DOHH2 (cell line): ENCODE measurements around the gene CNTNAP1.

ENCODE experiments used
- H3F3A ChIP-seq: fragments of 200-600 bp; sonication (generic), shearing (Covaris generic); 2 replicates; pipeline ENCODE4 v1.6.0; 2016; ENCODE audit warnings: antibody characterized with exemption, mild to moderate bottlenecking; ENCODE audit not compliant: control insufficient read depth, insufficient read depth
- H3K27ac ChIP-seq: fragments of 200-600 bp; sonication (generic); 2 replicates; pipeline ENCODE4 v1.5.1; 2014; ENCODE audit warnings: low read depth, mild to moderate bottlenecking, low read length, moderate library complexity
- H3K27me3 ChIP-seq: fragments of 200-600 bp; sonication (generic); 2 replicates; pipeline ENCODE4 v1.6.1; 2014; ENCODE audit warnings: mild to moderate bottlenecking, low read length, mixed read lengths; ENCODE audit not compliant: control insufficient read depth
- H3K36me3 ChIP-seq: fragments of 200-600 bp; sonication (generic); 2 replicates; pipeline ENCODE4 v1.6.1; 2014; ENCODE audit warnings: mild to moderate bottlenecking, low read length, moderate library complexity, mixed read lengths; ENCODE audit not compliant: control insufficient read depth
- H3K4me1 ChIP-seq: fragments of 200-600 bp; sonication (generic); 2 replicates; pipeline ENCODE4 v1.6.1; 2014; ENCODE audit warnings: mild to moderate bottlenecking, low read length, mixed read lengths; ENCODE audit not compliant: control insufficient read depth
- H3K4me2 ChIP-seq: fragments of 200-600 bp; sonication (generic); 2 replicates; pipeline ENCODE4 v1.6.0; 2014; ENCODE audit warnings: mild to moderate bottlenecking, low read length, moderate library complexity
- H3K4me3 ChIP-seq: fragments of 200-600 bp; sonication (generic); 2 replicates; pipeline ENCODE4 v1.5.1; 2014; ENCODE audit warnings: mild to moderate bottlenecking, low read length, mixed read lengths
- H3K79me2 ChIP-seq: fragments of 200-600 bp; sonication (generic); 2 replicates; pipeline ENCODE4 v1.6.1; 2014; ENCODE audit warnings: mild to moderate bottlenecking, low read length, mixed read lengths; ENCODE audit not compliant: control insufficient read depth
- H3K9me2 ChIP-seq: fragments of 200-600 bp; sonication (generic); replicated peaks from 2 replicates; pipeline ENCODE4 v1.6.1; 2014; ENCODE audit warnings: mild to moderate bottlenecking, low read length, mixed read lengths; ENCODE audit not compliant: control insufficient read depth
- H3K9me3 ChIP-seq: fragments of 200-600 bp; sonication (generic); 2 replicates; pipeline ENCODE4 v1.6.1; 2014; ENCODE audit warnings: antibody characterized with exemption, low read length, mixed read lengths; ENCODE audit not compliant: control insufficient read depth, insufficient read depth
- H4K20me1 ChIP-seq: fragments of 200-600 bp; sonication (generic); 2 replicates; pipeline ENCODE4 v1.6.0; 2014; ENCODE audit warnings: low read depth, mild to moderate bottlenecking, antibody characterized with exemption, low read length, moderate library complexity; ENCODE audit not compliant: control insufficient read depth, insufficient read depth
- CTCF ChIP-seq: fragments of 200-600 bp; sonication (generic); IDR thresholded peaks from one replicate; pipeline ENCODE4 v1.5.1; 2014; ENCODE audit warnings: antibody characterized with exemption, mild to moderate bottlenecking, low read depth, low read length; ENCODE audit not compliant: poor library complexity, severe bottlenecking
- EZH2phosphoT487 ChIP-seq: fragments of 200-600 bp; sonication (generic); IDR thresholded peaks from 2 replicates; pipeline ENCODE4 v1.6.1; 2017; ENCODE audit warnings: borderline replicate concordance, mild to moderate bottlenecking, antibody characterized with exemption, low read length, moderate library complexity, mixed read lengths

Gene CNTNAP1

GRCh38 chr17:42681976-42682721 lies at the start of gene CNTNAP1:
CNTNAP1 (plus strand) TSS chr17:42682531; CDS start chr17:42682830, 299 bp downstream.
- peaks cover 23% of the 10 kb centered on the region for H3K27me3 ChIP-seq
- peaks cover 9% of the 10 kb centered on the region for H3F3A ChIP-seq
- TF ChIP-seq CTCF, result no peak
- TF ChIP-seq EZH2phosphoT487, result no peak; the same call in 1 of the 2 replicates
- H3K4me2 ChIP-seq, result peak within 1 kb of the TSS; percentile 59
- peaks cover 48% of the 10 kb centered on the region for H3K4me1 ChIP-seq
- H3K79me2 ChIP-seq, result no peaks in the 10 kb centered on the region
- H3K27ac ChIP-seq, result no peak within 1 kb of the TSS
- H3K36me3 ChIP-seq, result no peaks in the 10 kb centered on the region
- no peaks in the 10 kb centered on the region for H4K20me1 ChIP-seq
- no peaks in the 10 kb centered on the region for H3K9me2 ChIP-seq
- H3K4me3 ChIP-seq, result peak within 1 kb of the TSS; percentile 37
- H3K9me3 ChIP-seq, result no peaks in the 10 kb centered on the region

- TF ChIP-seq EZH2phosphoT487 (no peak), CTCF (no peak)
- no peaks in the 10 kb centered on the region for H3K9me2 ChIP-seq
- H3F3A ChIP-seq, result no peaks in the 10 kb centered on the region
- no peaks in the 10 kb centered on the region for H3K27me3 ChIP-seq
- H3K4me3 ChIP-seq, result no peak overlapping the region
- no peaks in the 10 kb centered on the region for H4K20me1 ChIP-seq
- no peak overlapping the region for H3K27ac ChIP-seq
- no peaks in the 10 kb centered on the region for H3K9me3 ChIP-seq
- no peaks in the 10 kb centered on the region for H3K79me2 ChIP-seq
- no peak overlapping the region for H3K4me2 ChIP-seq
- H3K36me3 ChIP-seq, result no peaks in the 10 kb centered on the region
- H3K4me1 ChIP-seq, result no peaks in the 10 kb centered on the region
Measured at GRCh38 chr17:42632949-42633444, 49.3 kb upstream of the CNTNAP1 start.

- Histone ChIP-seq H3K9me2 (no peaks in the 10 kb centered on the region), H3K4me2 (no peak overlapping the region), H3K4me3 (no peak overlapping the region), H3F3A (no peaks in the 10 kb centered on the region), H3K27ac (no peak overlapping the region), H3K27me3 (no peaks in the 10 kb centered on the region), H3K4me1 (no peaks in the 10 kb centered on the region), H3K9me3 (no peaks in the 10 kb centered on the region), H3K36me3 (no peaks in the 10 kb centered on the region), H3K79me2 (no peaks in the 10 kb centered on the region), H4K20me1 (no peaks in the 10 kb centered on the region)
- no peak for TF ChIP-seq EZH2phosphoT487
- no peak for TF ChIP-seq CTCF
Measured at GRCh38 chr17:42639525-42640113, 42.7 kb upstream of the CNTNAP1 start.
